ENCODE results near the gene PFN4.
"Not testable (repeated sequence)": the region's sequence is repeated elsewhere in the genome, so short reads cannot be mapped to it uniquely, and the experiment has no call there.

PFN4 gene

GRCh38 chr2:24121066-24121465 lies 2.1 kb downstream of the PFN4 start:
- no peak for TF ChIP-seq CTCF (IDR thresholded peaks at IDR 0.05)
- Histone ChIP-seq H3K4me2 (ENCODE audit: low read length) (no peak overlapping the region), H3K79me2 (peaks cover 2% of the 10 kb centered on the region), H2AFZ (no peak overlapping the region), H3K9me3 (ENCODE audit: control insufficient read depth, low read length) (no peaks in the 10 kb centered on the region), H3K27ac (no peak overlapping the region), H3K4me3 (ENCODE audit: low read depth, low read length) (no peak overlapping the region), H3K9ac (no peak overlapping the region), H3K36me3 (ENCODE audit: control insufficient read depth, insufficient read depth, low read length) (no peaks in the 10 kb centered on the region), H3K4me1 (peaks cover 5% of the 10 kb centered on the region), H3K27me3 (ENCODE audit: control insufficient read depth, insufficient read depth, low read length) (no peaks in the 10 kb centered on the region)

DNA sequence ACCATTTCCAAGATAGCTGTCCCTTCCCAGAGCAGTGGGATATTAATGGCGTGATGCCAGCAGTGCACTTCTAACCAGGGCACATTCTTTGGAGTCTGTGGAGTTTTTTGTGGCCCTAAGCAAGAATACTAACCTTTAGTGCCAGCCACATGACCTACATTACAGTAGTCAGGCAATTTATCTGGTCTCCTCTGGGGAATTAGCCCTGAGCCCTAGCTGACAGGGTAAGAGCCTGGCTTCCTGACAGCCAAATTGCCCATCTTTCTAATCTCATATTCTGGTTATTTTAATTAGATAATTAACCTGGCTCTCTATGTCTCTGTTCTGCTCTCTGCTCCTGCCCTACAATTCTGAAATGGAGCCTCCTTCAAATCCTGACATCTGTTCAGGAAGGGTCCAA lies 5.2 kb downstream of the PFN4 start:
- H3K9ac ChIP-seq: no peak overlapping the region
- H3K4me3 ChIP-seq (ENCODE audit: low read depth, low read length): no peak overlapping the region
- no peak for TF ChIP-seq CTCF (IDR thresholded peaks at IDR 0.05)
- H3K36me3 ChIP-seq (ENCODE audit: control insufficient read depth, insufficient read depth, low read length): no peaks in the 10 kb centered on the region
- no peaks in the 10 kb centered on the region for H3K9me3 ChIP-seq (ENCODE audit: control insufficient read depth, low read length)
- no peaks in the 10 kb centered on the region for H3K27me3 ChIP-seq (ENCODE audit: control insufficient read depth, insufficient read depth, low read length)
- H3K4me2 ChIP-seq (ENCODE audit: low read length): no peak overlapping the region
- no peak overlapping the region for H2AFZ ChIP-seq
- H3K27ac ChIP-seq: no peak overlapping the region
- no peaks in the 10 kb centered on the region for H3K4me1 ChIP-seq
- H3K79me2 ChIP-seq: no peaks in the 10 kb centered on the region

DNA sequence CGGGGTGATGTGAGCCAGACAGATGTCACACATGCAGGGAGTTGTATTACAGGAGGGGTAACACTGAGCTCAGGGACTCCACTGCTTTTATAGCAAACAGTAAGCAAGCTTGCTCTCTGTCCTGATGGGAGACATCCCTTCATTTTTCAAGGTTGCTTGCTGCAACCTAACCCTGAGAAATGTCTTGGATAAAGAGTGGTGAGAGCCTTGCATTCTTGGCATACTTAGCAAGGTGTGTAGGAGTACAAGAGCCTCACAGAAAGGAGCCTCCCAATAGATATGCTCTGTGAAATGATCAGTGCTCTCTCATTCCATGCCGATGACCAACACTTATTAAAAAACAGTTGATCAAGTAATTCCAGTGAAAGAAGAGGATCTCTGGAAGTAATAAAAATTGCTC lies 8.1 kb downstream of the PFN4 start:
- H3K4me1 ChIP-seq: no peaks in the 10 kb centered on the region
- no peak overlapping the region for H3K4me2 ChIP-seq (ENCODE audit: low read length)
- TF ChIP-seq CTCF (IDR thresholded peaks at IDR 0.05): no peak
- no peaks in the 10 kb centered on the region for H3K36me3 ChIP-seq (ENCODE audit: control insufficient read depth, insufficient read depth, low read length)
- H3K4me3 ChIP-seq (ENCODE audit: low read depth, low read length): no peak overlapping the region
- H2AFZ ChIP-seq: no peak overlapping the region
- H3K79me2 ChIP-seq: no peaks in the 10 kb centered on the region
- H3K27ac ChIP-seq: no peak overlapping the region
- no peak overlapping the region for H3K9ac ChIP-seq
- H3K9me3 ChIP-seq (ENCODE audit: control insufficient read depth, low read length): no peaks in the 10 kb centered on the region
- no peaks in the 10 kb centered on the region for H3K27me3 ChIP-seq (ENCODE audit: control insufficient read depth, insufficient read depth, low read length)

GRCh38 chr2:24111407-24111901 lies 11.7 kb downstream of the PFN4 start:
- no peaks in the 10 kb centered on the region for H3K9me3 ChIP-seq (ENCODE audit: control insufficient read depth, low read length)
- H3K79me2 ChIP-seq: no peaks in the 10 kb centered on the region
- H3K4me1 ChIP-seq: no peaks in the 10 kb centered on the region
- H2AFZ ChIP-seq: no peak overlapping the region
- H3K27me3 ChIP-seq (ENCODE audit: control insufficient read depth, insufficient read depth, low read length): no peaks in the 10 kb centered on the region
- no peak overlapping the region for H3K4me2 ChIP-seq (ENCODE audit: low read length)
- no peak overlapping the region for H3K9ac ChIP-seq
- H3K36me3 ChIP-seq (ENCODE audit: control insufficient read depth, insufficient read depth, low read length): no peaks in the 10 kb centered on the region
- no peak overlapping the region for H3K4me3 ChIP-seq (ENCODE audit: low read depth, low read length)
- TF ChIP-seq CTCF (IDR thresholded peaks at IDR 0.05): no peak
- no peak overlapping the region for H3K27ac ChIP-seq

DNA sequence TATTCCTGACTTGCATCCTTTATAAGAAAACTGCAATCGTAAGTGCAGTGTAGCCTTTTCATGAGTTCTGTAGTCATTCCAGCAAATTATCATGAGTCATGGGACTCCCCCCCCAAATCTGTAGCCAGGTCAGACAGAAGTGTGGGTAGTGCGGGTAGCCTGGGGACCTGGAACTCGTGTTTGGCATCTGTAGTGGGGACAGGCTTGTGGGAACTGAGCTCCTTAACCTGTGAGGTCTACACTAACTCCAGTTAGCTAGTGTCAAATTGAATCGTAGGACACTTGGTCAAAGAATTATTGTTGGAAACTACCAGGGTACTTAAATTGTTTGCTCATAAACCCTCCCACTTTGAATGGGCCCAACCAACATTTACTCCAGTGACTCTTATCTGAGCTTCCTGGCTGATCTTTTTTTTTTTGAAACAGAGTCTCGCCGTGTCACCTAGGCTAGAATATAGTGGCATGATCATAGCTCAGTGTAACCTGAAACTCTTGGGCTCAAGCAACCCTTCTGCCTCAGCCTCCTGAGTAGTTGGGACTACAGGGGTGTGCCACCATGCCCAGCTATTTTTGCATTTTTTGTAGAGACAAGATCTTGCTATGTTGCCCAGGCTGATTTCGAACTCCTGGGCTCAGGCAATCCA lies 12.4 kb downstream of the PFN4 start:
- H3K27ac ChIP-seq: no peak overlapping the region
- no peak for TF ChIP-seq CTCF (IDR thresholded peaks at IDR 0.05)

DNA sequence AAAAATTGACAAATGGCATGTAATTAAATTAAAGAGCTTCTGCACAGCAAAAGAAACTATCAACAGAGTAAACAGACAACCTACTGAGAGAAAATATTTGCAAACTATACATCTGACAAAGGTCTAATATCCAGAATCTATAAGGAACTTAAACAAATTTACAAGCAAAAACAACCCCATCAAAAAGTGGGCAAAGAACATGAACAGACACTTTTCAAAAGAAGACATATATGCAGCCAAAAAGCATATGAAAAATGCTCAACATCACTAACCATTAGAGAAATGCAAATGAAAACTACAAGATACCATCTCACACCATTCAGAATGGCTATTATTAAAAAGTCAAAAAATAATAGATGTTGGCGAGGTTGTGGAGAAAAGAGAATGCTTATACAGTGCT lies 13.7 kb downstream of the PFN4 start:
- not testable (repeated sequence) for H3K4me1 ChIP-seq; H3K36me3 ChIP-seq (ENCODE audit: control insufficient read depth, insufficient read depth, low read length); H3K4me2 ChIP-seq (ENCODE audit: low read length); H3K9ac ChIP-seq; H3K9me3 ChIP-seq (ENCODE audit: control insufficient read depth, low read length); H3K27ac ChIP-seq; H3K4me3 ChIP-seq (ENCODE audit: low read depth, low read length); H3K27me3 ChIP-seq (ENCODE audit: control insufficient read depth, insufficient read depth, low read length); H2AFZ ChIP-seq; H3K79me2 ChIP-seq

More for the DNA sequence above, 12.4 kb downstream of the PFN4 start:
- Histone ChIP-seq H3K4me3 (ENCODE audit: low read depth, low read length) (no peak overlapping the region), H3K4me1 (no peaks in the 10 kb centered on the region), H3K79me2 (no peaks in the 10 kb centered on the region), H3K4me2 (ENCODE audit: low read length) (no peak overlapping the region), H2AFZ (no peak overlapping the region), H3K9ac (no peak overlapping the region), H3K9me3 (ENCODE audit: control insufficient read depth, low read length) (no peaks in the 10 kb centered on the region), H3K36me3 (ENCODE audit: control insufficient read depth, insufficient read depth, low read length) (no peaks in the 10 kb centered on the region), H3K27me3 (ENCODE audit: control insufficient read depth, insufficient read depth, low read length) (no peaks in the 10 kb centered on the region)

All from parathyroid adenoma (tissue), 2 donors.